ENCODE measurements around the gene MICU1.

DNA sequence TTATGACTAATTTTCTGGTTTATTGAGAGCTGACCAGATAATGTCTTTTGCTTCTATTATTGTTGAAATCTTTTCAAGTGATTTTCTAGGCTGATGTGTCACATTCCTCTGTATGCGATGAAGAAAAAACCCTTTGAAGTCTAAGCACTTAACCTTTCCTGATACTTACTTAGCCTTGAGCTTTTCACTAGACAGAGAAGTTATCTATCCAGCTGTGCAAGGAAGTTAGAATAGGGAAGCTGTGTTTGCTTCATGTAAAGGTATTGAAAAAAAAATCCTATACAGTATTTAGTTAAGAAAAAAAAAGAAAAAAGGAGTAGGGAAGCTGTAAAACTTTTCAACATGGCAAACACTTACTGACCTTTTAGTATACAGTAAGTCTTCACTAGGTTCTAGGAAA is 153.6 kb downstream of the MICU1 start:
- TF ChIP-seq, protein P1, sequence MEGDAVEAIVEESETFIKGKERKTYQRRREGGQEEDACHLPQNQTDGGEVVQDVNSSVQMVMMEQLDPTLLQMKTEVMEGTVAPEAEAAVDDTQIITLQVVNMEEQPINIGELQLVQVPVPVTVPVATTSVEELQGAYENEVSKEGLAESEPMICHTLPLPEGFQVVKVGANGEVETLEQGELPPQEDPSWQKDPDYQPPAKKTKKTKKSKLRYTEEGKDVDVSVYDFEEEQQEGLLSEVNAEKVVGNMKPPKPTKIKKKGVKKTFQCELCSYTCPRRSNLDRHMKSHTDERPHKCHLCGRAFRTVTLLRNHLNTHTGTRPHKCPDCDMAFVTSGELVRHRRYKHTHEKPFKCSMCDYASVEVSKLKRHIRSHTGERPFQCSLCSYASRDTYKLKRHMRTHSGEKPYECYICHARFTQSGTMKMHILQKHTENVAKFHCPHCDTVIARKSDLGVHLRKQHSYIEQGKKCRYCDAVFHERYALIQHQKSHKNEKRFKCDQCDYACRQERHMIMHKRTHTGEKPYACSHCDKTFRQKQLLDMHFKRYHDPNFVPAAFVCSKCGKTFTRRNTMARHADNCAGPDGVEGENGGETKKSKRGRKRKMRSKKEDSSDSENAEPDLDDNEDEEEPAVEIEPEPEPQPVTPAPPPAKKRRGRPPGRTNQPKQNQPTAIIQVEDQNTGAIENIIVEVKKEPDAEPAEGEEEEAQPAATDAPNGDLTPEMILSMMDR (IDR thresholded peaks at IDR 0.05; ENCODE audit: insufficient read depth, low read length, poor library complexity, severe bottlenecking), result no peak
- TF ChIP-seq EZH2phosphoT487 (conservative IDR thresholded peaks at IDR 0.05; ENCODE audit: low read length), result no peak

Measured in SU-DHL-6 (cell line).